ENCODE results near the gene RSU1.

- TF ChIP-seq ZNF70 (CRISPR knock-in tag; IDR thresholded peaks at IDR 0.05) (no peak), ZNF565 (CRISPR knock-in tag; conservative IDR thresholded peaks at IDR 0.05; ENCODE audit: low read depth) (no peak), RARB (CRISPR knock-in tag; IDR thresholded peaks at IDR 0.05) (no peak), ARNTL (CRISPR knock-in tag; IDR thresholded peaks at IDR 0.05; ENCODE audit: borderline replicate concordance, low read depth) (no peak)
- TF ChIP-seq, protein P1, sequence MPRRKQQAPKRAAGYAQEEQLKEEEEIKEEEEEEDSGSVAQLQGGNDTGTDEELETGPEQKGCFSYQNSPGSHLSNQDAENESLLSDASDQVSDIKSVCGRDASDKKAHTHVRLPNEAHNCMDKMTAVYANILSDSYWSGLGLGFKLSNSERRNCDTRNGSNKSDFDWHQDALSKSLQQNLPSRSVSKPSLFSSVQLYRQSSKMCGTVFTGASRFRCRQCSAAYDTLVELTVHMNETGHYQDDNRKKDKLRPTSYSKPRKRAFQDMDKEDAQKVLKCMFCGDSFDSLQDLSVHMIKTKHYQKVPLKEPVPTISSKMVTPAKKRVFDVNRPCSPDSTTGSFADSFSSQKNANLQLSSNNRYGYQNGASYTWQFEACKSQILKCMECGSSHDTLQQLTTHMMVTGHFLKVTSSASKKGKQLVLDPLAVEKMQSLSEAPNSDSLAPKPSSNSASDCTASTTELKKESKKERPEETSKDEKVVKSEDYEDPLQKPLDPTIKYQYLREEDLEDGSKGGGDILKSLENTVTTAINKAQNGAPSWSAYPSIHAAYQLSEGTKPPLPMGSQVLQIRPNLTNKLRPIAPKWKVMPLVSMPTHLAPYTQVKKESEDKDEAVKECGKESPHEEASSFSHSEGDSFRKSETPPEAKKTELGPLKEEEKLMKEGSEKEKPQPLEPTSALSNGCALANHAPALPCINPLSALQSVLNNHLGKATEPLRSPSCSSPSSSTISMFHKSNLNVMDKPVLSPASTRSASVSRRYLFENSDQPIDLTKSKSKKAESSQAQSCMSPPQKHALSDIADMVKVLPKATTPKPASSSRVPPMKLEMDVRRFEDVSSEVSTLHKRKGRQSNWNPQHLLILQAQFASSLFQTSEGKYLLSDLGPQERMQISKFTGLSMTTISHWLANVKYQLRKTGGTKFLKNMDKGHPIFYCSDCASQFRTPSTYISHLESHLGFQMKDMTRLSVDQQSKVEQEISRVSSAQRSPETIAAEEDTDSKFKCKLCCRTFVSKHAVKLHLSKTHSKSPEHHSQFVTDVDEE (CRISPR knock-in tag; IDR thresholded peaks at IDR 0.05), result no peak
Observed at GRCh38 chr10:16761300-16761699, 55.9 kb downstream of the RSU1 start.
